Gastrocnemius medialis (tissue), 4 donors: ENCODE results near the gene NANOS3. TPM values are rescaled to one million over a fixed set of nuclear protein-coding genes. Genes with fewer than 3 reads are reported as not detected.

Source experiments
- ATAC-seq, 2 donors: fragments of 150-250 bp; one replicate each; pipeline ENCODE4 v1.9.1; 2016
- DNase-seq, 2 donors: peaks; one replicate each; pipeline ENCODE4 v3.0.0-alpha.2; 2019
- H3K27ac ChIP-seq, 4 donors: fragments of 200-600 bp; sonication (generic); 1 replicate in 1 of 4; 2 replicates in 3 of 4; pipeline ENCODE4 v1.5.1; 2016 to 2018; ENCODE audit warnings: mild to moderate bottlenecking in 2 of 4, moderate library complexity in 1 of 4
- H3K27me3 ChIP-seq, 3 donors: fragments of 200-600 bp; sonication (generic) in 2 of 3; 1 replicate in 1 of 3; 2 replicates in 2 of 3; pipeline versions ENCODE4 v1.5.1 to v1.6.0; 2016 to 2019; ENCODE audit warnings: mild to moderate bottlenecking in 1 of 3, moderate library complexity in 1 of 3
- H3K36me3 ChIP-seq, 2 donors: fragments of 200-600 bp; sonication (generic) in 1 of 2; one replicate each; pipeline ENCODE4 v1.5.1; 2017 to 2018
- H3K4me1 ChIP-seq, 2 donors: fragments of 200-600 bp; sonication (generic) in 1 of 2; one replicate each; pipeline ENCODE4 v1.5.1; 2016 to 2017; ENCODE audit warnings: mild to moderate bottlenecking in 2 of 2
- H3K4me3 ChIP-seq, 4 donors: fragments of 200-600 bp; sonication (generic) in 3 of 4; 1 replicate in 1 of 4; 2 replicates in 3 of 4; pipeline ENCODE4 v1.5.1; 2016 to 2019; ENCODE audit warnings: mild to moderate bottlenecking in 2 of 4
- H3K9me3 ChIP-seq, 3 donors: fragments of 200-600 bp; sonication (generic) in 2 of 3; 1 replicate in 1 of 3; 2 replicates in 2 of 3; pipeline ENCODE4 v1.5.1; 2016 to 2019
- POLR2A ChIP-seq, 2 donors: fragments of 450-650 bp; IDR thresholded peaks; one replicate each; pipeline ENCODE4 v1.6.1; 2017; ENCODE audit warnings: antibody characterized with exemption in 2 of 2, mild to moderate bottlenecking in 2 of 2, moderate library complexity in 2 of 2
- in situ Hi-C, 4 donors: fragments of 200-750 bp; cut with MboI; loops; one replicate each; pipeline versions ENCODE4 v1.15.0 to v1.8.0; 2017; ENCODE audit warnings: low sequenced_read_pairs in 4 of 4
- intact Hi-C: fragments of 100-400 bp; cut with DNase I; formaldehyde crosslinking; loops from one replicate; pipeline ENCODE4 v1.15.1; 2023; ENCODE audit warnings: low total_unique reads
- total RNA-seq, 4 donors: library from RNA; depleted of rRNA; stranded (reverse); fragments of >200 nt; gene quantifications; one replicate each; pipeline versions ENCODE4 v1.1.0 to v1.2.3, GENCODE V29; 2016
- TF ChIP-seq, protein P1 (sequence below), 5 experiments: fragments of 450-650 bp in 3 of 5; fragments of 200-600 bp in 2 of 5; sonication (generic) in 2 of 5; IDR thresholded peaks in 4 of 5; conservative IDR thresholded peaks in 1 of 5; 1 replicate in 4 of 5; 2 replicates in 1 of 5; pipeline ENCODE4 v1.5.1; 2016 to 2019; ENCODE audit warnings: antibody characterized with exemption in 5 of 5, mild to moderate bottlenecking in 3 of 5, moderate library complexity in 3 of 5

Gene NANOS3
- total RNA-seq, 4 donors from 2014 or later: not detected

DNA sequence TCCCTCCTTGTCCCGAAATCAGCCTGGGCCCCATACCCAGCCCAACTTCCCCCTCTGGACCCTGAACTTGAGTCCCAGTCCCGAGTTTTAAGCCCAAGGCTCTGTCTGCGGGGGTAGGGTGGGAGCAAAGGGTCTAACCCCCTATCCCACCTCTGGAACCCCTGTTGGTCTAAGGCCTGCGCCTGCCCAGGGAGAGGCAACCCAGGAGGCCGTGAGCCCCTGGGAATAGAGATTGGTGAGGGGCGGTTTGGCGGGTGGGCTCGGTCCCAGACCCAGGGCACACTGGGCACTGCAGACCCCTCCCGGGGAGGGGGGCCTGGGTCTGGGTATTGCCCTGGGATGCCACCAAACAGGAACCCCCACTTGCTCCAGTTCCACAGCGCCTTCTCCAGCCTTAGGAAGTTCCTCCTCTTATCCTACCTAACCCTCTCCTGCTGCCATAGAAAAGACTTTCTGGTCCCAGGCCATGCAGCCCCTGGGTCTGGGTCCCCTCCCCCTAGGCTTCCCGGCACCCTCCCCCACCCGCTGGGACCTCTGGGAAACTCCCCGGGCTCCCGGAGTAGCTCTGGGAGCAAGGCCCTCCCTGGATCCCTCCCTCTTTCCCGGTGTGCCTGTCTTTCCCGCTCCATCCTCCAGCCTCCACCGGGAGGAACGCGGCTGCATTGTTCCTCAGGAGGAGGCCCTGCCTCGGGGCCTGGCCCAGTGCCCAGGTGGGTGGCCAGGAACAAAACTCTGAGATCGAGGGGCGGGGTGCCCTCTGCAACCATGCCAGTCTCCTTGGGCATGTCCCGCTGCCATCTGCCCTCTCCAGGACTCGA, 33.6 kb upstream of the NANOS3 start:
- TF ChIP-seq, protein P1, sequence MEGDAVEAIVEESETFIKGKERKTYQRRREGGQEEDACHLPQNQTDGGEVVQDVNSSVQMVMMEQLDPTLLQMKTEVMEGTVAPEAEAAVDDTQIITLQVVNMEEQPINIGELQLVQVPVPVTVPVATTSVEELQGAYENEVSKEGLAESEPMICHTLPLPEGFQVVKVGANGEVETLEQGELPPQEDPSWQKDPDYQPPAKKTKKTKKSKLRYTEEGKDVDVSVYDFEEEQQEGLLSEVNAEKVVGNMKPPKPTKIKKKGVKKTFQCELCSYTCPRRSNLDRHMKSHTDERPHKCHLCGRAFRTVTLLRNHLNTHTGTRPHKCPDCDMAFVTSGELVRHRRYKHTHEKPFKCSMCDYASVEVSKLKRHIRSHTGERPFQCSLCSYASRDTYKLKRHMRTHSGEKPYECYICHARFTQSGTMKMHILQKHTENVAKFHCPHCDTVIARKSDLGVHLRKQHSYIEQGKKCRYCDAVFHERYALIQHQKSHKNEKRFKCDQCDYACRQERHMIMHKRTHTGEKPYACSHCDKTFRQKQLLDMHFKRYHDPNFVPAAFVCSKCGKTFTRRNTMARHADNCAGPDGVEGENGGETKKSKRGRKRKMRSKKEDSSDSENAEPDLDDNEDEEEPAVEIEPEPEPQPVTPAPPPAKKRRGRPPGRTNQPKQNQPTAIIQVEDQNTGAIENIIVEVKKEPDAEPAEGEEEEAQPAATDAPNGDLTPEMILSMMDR (IDR thresholded peaks at IDR 0.05 in 4 of 5, conservative IDR thresholded peaks at IDR 0.05 in 1 of 5): no peak
- no peak for TF ChIP-seq POLR2A (IDR thresholded peaks at IDR 0.05)
- Histone ChIP-seq H3K4me1 (peaks cover 32 to 35% of the 10 kb centered on the region in 2 donors), H3K27me3 (no peaks in the 10 kb centered on the region), H3K36me3 (no peaks in the 10 kb centered on the region), H3K27ac (peak overlapping the region; percentile 96 to 100 (median 98)), H3K9me3 (no peaks in the 10 kb centered on the region), H3K4me3 (peak overlapping the region; percentile 52 to 98 (median 79))
- DNase-seq (no peak), ATAC-seq (no peak)
- intact Hi-C loops (loop anchor here (5.0 to 10.0 kb wide), 3 partner anchors 691 to 899 kb away; partner anchors contain the start of genes IER2, RAD23A and STX10), in situ Hi-C loops (no loop called here)

DNA sequence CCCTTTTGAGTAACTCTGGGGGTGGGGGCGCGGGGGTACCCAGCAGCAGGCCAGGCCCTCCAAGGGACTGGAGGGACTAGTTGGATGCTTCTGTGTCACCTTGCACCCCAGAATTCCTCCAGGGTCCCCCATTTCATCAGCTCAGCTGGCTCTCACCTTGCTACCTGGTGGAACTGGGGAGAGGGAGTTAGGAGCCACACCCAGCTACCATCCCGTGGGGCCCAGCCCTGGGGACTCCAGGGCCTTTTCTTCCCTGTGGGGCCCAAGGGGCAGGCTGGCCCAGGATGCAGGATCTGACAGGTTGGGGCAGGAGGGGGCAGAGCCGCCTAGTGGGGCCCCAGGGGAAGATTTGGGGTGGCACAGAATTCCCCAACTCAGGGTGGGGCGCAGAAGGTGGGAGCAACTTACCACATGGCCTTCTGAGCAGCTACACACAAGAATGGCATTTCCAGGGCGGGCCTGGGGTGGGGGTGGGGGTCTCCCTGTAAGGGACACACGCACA, 32.8 kb upstream of the NANOS3 start:
- Histone ChIP-seq H3K4me1 (peaks cover 31 to 37% of the 10 kb centered on the region in 2 donors), H3K27ac (peak overlapping the region; percentile 96 to 100 (median 98)), H3K27me3 (no peaks in the 10 kb centered on the region), H3K36me3 (no peaks in the 10 kb centered on the region), H3K4me3 (no peak overlapping the region), H3K9me3 (no peaks in the 10 kb centered on the region)
- intact Hi-C loops: loop anchor here (5.0 to 10.0 kb wide), 3 partner anchors 692 to 899 kb away; partner anchors contain the start of genes IER2, RAD23A and STX10
- TF ChIP-seq, protein P1 (IDR thresholded peaks at IDR 0.05 in 4 of 5, conservative IDR thresholded peaks at IDR 0.05 in 1 of 5): no peak
- TF ChIP-seq POLR2A (IDR thresholded peaks at IDR 0.05): no peak
- in situ Hi-C loops: no loop called here
- no peak for ATAC-seq
- DNase-seq: no peak

DNA sequence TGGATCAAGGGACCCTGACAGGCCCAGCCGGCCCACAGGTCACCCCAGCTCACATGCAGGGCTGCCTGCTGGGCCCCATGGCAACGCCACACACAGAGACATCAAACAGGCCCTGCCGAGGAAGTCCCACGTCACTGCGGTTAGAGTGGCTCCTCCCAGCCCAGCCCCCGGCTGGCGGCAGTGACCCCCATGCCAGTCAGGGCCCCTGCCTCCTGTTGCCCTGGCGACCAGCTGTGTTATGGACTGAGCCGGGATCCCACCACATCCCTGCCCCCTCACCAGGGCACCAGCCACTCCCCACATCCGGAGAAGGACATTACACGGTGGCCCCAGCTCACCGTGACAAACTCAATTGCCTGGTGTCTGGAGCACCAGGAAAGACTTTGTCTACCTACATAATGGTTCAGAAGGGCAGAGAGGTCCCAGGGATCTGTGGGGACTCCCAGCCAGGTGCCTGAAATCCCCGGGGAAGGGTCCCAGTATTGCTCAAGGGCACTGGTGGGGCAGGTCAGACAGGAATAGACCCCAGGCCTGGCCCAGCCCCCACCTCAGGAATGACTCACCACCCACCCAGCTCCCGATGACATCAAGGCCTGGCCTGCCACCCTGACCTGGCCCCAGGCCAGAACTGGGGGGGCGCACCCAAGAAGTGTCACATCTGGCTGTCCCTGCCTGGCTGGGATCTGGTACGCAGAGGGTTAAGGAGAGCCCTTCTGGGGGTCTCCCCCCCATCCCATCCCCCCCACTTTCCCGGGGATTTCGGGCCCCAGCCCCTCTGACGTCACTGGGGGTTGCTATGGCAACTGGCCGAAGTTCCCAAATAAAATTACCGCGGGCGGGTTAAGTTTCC, 30.2 kb upstream of the NANOS3 start:
- H3K36me3 ChIP-seq: no peaks in the 10 kb centered on the region
- no peaks in the 10 kb centered on the region for H3K27me3 ChIP-seq
- peak; percentile 38 to 54 for ATAC-seq
- no peaks in the 10 kb centered on the region for H3K9me3 ChIP-seq
- peak overlapping the region; percentile 96 to 100 (median 98) for H3K27ac ChIP-seq
- in situ Hi-C loops: no loop called here
- H3K4me1 ChIP-seq: peaks cover 49 to 54% of the 10 kb centered on the region in 2 donors
- DNase-seq: peak; percentile 69 to 87
- TF ChIP-seq, protein P1 (IDR thresholded peaks at IDR 0.05 in 4 of 5, conservative IDR thresholded peaks at IDR 0.05 in 1 of 5): no peak
- TF ChIP-seq POLR2A (IDR thresholded peaks at IDR 0.05): peak; percentile 7 to 22
- H3K4me3 ChIP-seq: peak overlapping the region; percentile 68 to 78 (median 70)
- intact Hi-C loops: loop anchor here (2.0 to 10.0 kb wide), 4 partner anchors 158 to 1054 kb away; partner anchors contain the start of genes JUNB and RAD23A
